ENCODE results near the gene ADARB2.

- TF ChIP-seq CTCF (IDR thresholded peaks at IDR 0.05; ENCODE audit: poor library complexity), result no peak
- no peak for TF ChIP-seq EZH2phosphoT487 (IDR thresholded peaks at IDR 0.05; ENCODE audit: low read depth, severe bottlenecking, unreplicated experiment)
Observed at GRCh38 chr10:1602037-1602484, 135.3 kb downstream of the ADARB2 start.

All from hepatocyte (in vitro differentiated cells).